Osteoblast (primary cell): Measurements from ENCODE around the gene TAS2R1. TPM values are rescaled to one million over a fixed set of nuclear protein-coding genes. Genes with fewer than 3 reads are reported as not detected.
A peak's percentile ranks its signal among the peaks of the same experiment; 100 is the strongest.

Experiments used
- DNase-seq: peaks from one replicate; pipeline ENCODE4 v3.0.0; 2011; ENCODE audit warnings: low spot score, mixed read lengths; ENCODE audit not compliant: insufficient read length; ENCODE audit errors: missing footprints
- H2AFZ ChIP-seq: 2 replicates; pipeline ENCODE4 v1.6.0; 2011; ENCODE audit warnings: mild to moderate bottlenecking, low read length
- H3K27ac ChIP-seq: 2 replicates; pipeline ENCODE4 v1.5.1; 2011; ENCODE audit warnings: mild to moderate bottlenecking, low read depth, low read length, moderate library complexity
- H3K27me3 ChIP-seq: 2 replicates; pipeline ENCODE4 v1.6.0; 2012; ENCODE audit warnings: mild to moderate bottlenecking, control low read depth, inconsistent platforms, low read length, moderate library complexity; ENCODE audit not compliant: insufficient read depth
- H3K36me3 ChIP-seq: 2 replicates; pipeline ENCODE4 v1.5.1; 2011; ENCODE audit warnings: mild to moderate bottlenecking, low read length, control low read depth, moderate library complexity; ENCODE audit not compliant: insufficient read depth
- H3K4me1 ChIP-seq: 2 replicates; pipeline ENCODE4 v1.5.1; 2011; ENCODE audit warnings: mild to moderate bottlenecking, low read length, control low read depth, moderate library complexity; ENCODE audit not compliant: insufficient read depth
- H3K4me2 ChIP-seq: 2 replicates; pipeline ENCODE4 v1.6.0; 2011; ENCODE audit warnings: mild to moderate bottlenecking, low read length; ENCODE audit not compliant: insufficient read depth
- H3K4me3 ChIP-seq: fragments of 200-600 bp; sonication (generic); 3 replicates; pipeline ENCODE4 v1.5.1; 2012; ENCODE audit warnings: mild to moderate bottlenecking, low read length, inconsistent platforms; ENCODE audit not compliant: insufficient read depth
- H3K79me2 ChIP-seq: 2 replicates; pipeline ENCODE4 v1.6.0; 2012; ENCODE audit warnings: mild to moderate bottlenecking, low read length, control low read depth, inconsistent platforms; ENCODE audit not compliant: insufficient read depth
- H3K9me3 ChIP-seq: 2 replicates; pipeline ENCODE4 v1.5.1; 2011; ENCODE audit warnings: low read depth, low read length, control low read depth
- H4K20me1 ChIP-seq: 2 replicates; pipeline ENCODE4 v1.6.0; 2012; ENCODE audit warnings: mild to moderate bottlenecking, low read length, control low read depth; ENCODE audit not compliant: insufficient read depth
- CTCF ChIP-seq: IDR thresholded peaks from 2 replicates; pipeline ENCODE4 v1.5.1; 2011; ENCODE audit warnings: mild to moderate bottlenecking, low read depth, low read length, moderate library complexity; ENCODE audit errors: extremely low read depth
- total RNA-seq: library from RNA; depleted of rRNA; stranded (reverse); fragments of >200 nt; gene quantifications from 2 replicates; pipeline ENCODE4 v1.2.3, GENCODE V29; 2012

TAS2R1 gene
- total RNA-seq, 1 donor, result not detected

- Histone ChIP-seq H3K27ac (peak overlapping the region; percentile 83), H3K36me3 (no peaks in the 10 kb centered on the region), H3K4me3 (no peak overlapping the region), H3K27me3 (no peaks in the 10 kb centered on the region), H2AFZ (no peak overlapping the region), H3K4me1 (peaks cover 31% of the 10 kb centered on the region), H3K79me2 (no peaks in the 10 kb centered on the region), H3K9me3 (no peaks in the 10 kb centered on the region), H4K20me1 (no peaks in the 10 kb centered on the region), H3K4me2 (peak overlapping the region; percentile 42)
- TF ChIP-seq CTCF, result no peak
- peak; percentile 73 for DNase-seq
These were observed 8.7 kb downstream of the TAS2R1 start for GRCh38 chr5:9621379-9621903.

GRCh38 chr5:9619331-9620092 lies 10.6 kb downstream of the TAS2R1 start:
- DNase-seq, result no peak
- TF ChIP-seq CTCF, result no peak
- Histone ChIP-seq H2AFZ (no peak overlapping the region), H3K4me3 (no peak overlapping the region), H3K4me1 (peaks cover 30% of the 10 kb centered on the region), H3K79me2 (no peaks in the 10 kb centered on the region), H4K20me1 (no peaks in the 10 kb centered on the region), H3K36me3 (no peaks in the 10 kb centered on the region), H3K27ac (no peak overlapping the region), H3K4me2 (no peak overlapping the region), H3K9me3 (no peaks in the 10 kb centered on the region), H3K27me3 (no peaks in the 10 kb centered on the region)

- no peaks in the 10 kb centered on the region for H3K36me3 ChIP-seq
- H2AFZ ChIP-seq, result no peak overlapping the region
- H3K4me2 ChIP-seq, result no peak overlapping the region
- H3K4me3 ChIP-seq, result no peak overlapping the region
- DNase-seq, result no peak
- H3K27me3 ChIP-seq, result no peaks in the 10 kb centered on the region
- H3K27ac ChIP-seq, result no peak overlapping the region
- TF ChIP-seq CTCF, result no peak
- H3K79me2 ChIP-seq, result no peaks in the 10 kb centered on the region
- peaks cover 17% of the 10 kb centered on the region for H3K4me1 ChIP-seq
- H3K9me3 ChIP-seq, result no peaks in the 10 kb centered on the region
- H4K20me1 ChIP-seq, result no peaks in the 10 kb centered on the region
These were observed 12.2 kb downstream of the TAS2R1 start for GRCh38 chr5:9617739-9618504.

GRCh38 chr5:9617221-9617620 lies 12.9 kb downstream of the TAS2R1 start:
- H3K36me3 ChIP-seq, result no peaks in the 10 kb centered on the region

More at GRCh38 chr5:9617221-9617620, 12.9 kb downstream of the TAS2R1 start:
- Histone ChIP-seq H3K9me3 (no peaks in the 10 kb centered on the region), H3K27me3 (no peaks in the 10 kb centered on the region), H3K27ac (no peak overlapping the region), H3K79me2 (no peaks in the 10 kb centered on the region), H3K4me1 (peaks cover 12% of the 10 kb centered on the region), H3K4me3 (no peak overlapping the region), H2AFZ (peak overlapping the region; percentile 30), H3K4me2 (no peak overlapping the region), H4K20me1 (no peaks in the 10 kb centered on the region)
- DNase-seq, result no peak
- no peak for TF ChIP-seq CTCF
